ENCODE results near the gene RAP1A. TPM values are rescaled to one million over a fixed set of nuclear protein-coding genes. Genes with fewer than 3 reads are reported as not detected.

The RAP1A gene
- total RNA-seq, 1 experiment from 2014 or later: 13.2 TPM

- no peak for DNase-seq (ENCODE audit: extremely low read depth, low read depth)
Observed at GRCh38 chr1:111750856-111751255, 131.3 kb downstream of the RAP1A start.

DNA sequence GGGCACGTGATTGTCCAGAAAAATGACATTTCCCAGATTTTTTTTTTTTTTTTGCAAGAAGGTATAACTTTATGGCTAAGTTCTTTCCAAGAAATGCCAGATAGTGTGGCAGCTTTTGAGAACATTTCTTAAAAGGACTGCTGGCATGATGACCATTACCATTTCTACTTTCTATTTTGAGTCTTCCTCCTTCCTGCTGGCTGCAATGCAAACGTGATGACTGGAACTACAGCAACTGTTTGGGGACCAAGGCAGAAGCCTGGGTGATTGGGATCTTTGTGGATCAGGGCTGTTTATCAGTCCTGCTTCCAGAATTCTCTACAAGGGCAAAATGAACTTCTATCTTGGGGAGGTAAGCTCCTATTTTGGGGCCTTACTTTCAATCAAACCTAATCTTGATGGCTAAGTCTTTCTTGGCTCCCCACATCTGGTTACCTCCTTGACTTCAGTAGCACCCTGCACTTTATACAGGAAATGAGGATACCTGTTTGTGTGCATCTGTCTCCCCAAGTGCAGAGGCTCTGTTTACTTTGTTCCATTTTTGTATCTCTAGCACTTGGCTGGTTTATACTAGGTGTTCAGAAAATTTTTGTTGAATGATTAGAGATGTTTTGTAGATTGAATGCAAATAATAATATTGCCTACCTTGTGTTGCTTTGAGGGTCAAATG lies 132.5 kb downstream of the RAP1A start:
- DNase-seq (ENCODE audit: extremely low read depth, low read depth): no peak

DNA sequence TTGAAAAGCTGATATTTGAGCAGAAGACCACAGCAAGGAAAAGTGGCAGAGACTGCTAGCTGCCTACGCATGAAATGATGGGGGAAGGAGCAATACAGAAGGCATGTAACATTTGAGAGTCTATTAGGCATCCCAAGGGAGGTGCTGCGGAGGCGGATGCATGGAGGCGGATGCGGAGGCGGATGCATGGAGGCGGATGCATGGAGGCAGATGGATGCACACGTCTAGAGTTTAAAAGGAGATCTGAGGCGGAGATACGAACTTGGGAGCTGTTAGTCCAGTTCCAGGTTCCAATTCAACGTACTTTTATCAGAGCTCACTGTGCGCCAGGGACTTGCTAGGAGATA lies 135.4 kb downstream of the RAP1A start:
- DNase-seq (ENCODE audit: extremely low read depth, low read depth): peak; percentile 42

DNA sequence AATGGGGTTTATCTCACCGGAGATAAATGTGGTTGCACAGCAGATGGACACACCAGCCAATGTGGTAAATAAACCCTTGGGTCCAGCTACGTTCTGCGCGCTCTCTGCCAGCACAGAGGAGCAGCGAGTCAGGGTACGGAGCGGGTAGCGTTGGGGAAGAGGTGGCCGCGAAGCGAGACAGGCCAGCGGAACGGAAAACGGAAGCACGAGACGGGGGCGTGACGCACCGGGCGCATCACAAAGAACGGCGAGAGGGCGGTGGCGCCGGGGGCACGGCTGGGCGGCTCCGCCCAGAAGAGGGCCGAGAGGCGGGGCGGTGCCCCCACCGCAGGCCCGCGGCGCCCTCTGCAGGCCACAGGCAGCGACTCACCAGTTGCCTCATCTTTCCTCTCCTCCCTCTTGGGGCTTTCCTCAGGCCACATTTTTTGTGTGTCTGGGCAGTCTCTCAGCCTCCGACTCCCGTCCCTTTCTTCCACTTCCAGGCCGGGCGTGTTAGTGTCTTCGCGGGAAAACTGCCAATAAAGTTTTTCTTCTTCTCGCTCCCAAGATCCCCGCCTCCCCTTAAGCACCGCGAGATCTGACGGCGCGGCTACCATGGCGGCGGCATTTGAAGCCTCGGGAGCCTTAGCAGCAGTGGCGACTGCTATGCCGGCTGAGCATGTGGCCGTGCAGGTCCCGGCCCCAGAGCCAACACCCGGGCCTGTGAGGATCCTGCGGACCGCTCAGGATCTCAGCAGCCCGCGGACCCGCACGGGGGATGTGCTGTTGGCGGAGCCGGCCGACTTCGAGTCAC lies 135.9 kb downstream of the RAP1A start, which contains the start of gene DDX20:
DDX20 (plus strand) TSS at position 571 of the 793 bp plus-strand sequence; CDS start at position 595, 24 bp downstream.
- peak; percentile 90 for DNase-seq (ENCODE audit: extremely low read depth, low read depth)

GRCh38 chr1:111756124-111756513 lies 136.5 kb downstream of the RAP1A start:
- no peak for DNase-seq (ENCODE audit: extremely low read depth, low read depth)

DNA sequence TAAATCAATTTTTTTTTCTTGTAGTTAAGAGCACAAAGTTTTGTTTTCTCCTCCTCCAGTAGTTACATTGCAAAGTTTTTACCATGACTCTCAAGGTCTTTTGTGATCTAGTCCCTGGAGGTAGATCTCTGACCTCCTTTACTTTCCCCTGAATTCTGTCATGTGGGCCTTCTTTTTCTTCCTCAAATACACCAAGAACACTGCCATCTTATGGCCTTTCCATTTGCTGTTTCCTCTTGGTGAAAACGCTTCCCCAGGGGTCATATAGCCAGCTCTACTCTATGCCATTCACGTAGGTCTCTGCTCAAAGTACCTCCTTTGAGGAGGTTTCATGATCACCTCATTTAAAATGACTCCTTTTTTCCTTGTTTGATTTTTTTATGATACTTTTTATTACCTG lies 138.8 kb downstream of the RAP1A start:
- DNase-seq (ENCODE audit: extremely low read depth, low read depth): no peak

DNA sequence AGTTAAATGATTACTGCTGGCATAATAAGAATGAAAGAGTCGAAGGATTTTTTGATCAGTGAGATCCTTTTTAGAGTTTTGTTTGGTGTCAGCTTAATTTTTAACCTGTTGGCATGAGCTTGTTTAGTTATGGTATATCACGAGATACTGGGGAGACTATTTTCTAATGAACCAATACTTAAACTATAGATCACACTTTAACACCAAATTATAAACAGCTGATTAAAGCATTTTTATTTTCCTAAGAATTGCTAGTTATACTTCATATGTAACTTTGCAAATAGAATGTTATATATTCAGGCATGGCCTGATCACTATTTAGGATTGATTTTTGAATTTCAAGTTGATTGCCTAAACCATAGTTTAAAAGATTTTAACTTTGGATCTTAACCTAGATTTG lies 142.1 kb downstream of the RAP1A start:
- no peak for DNase-seq (ENCODE audit: extremely low read depth, low read depth)

- DNase-seq (ENCODE audit: extremely low read depth, low read depth): no peak
Observed at GRCh38 chr1:111762332-111762731, 142.7 kb downstream of the RAP1A start.

Small RNA genes lying within 50 kb of the gene (small RNA-seq; reads per million reads assigned to genes)
- gene INKA2 (0 to 0.02 reads per million in 2 experiments), gene RNU6-151P (0 reads per million in 2 experiments)

Other genes starting within 250 kb of the RAP1A start
- gene OVGP1, start 192.1 kb upstream of the RAP1A start, total RNA-seq (2014; rRNA removed; shearing (Covaris generic)): 0.87 and 2.0 TPM in 2 replicates
- gene WDR77, start 170.5 kb upstream of the RAP1A start, total RNA-seq (2014; rRNA removed; shearing (Covaris generic)): 19.9 and 21.8 TPM in 2 replicates
- 321 and 361 TPM in 2 replicates for gene ATP5PB, start 170.3 kb upstream of the RAP1A start, total RNA-seq (2014; rRNA removed; shearing (Covaris generic))
- 0.30 TPM in 1 of 2 replicates, not detected in the other for gene C1orf162, start 145.8 kb upstream of the RAP1A start, total RNA-seq (2014; rRNA removed; shearing (Covaris generic))
- not detected in 2 replicates for gene ADORA3, start 116.2 kb upstream of the RAP1A start, total RNA-seq (2014; rRNA removed; shearing (Covaris generic))
- not detected in 2 replicates for gene TMIGD3, start 116.2 kb upstream of the RAP1A start, total RNA-seq (2014; rRNA removed; shearing (Covaris generic))
- 0.67 and 1.6 TPM in 2 replicates for gene INKA2, start 119.6 kb downstream of the RAP1A start, total RNA-seq (2014; rRNA removed; shearing (Covaris generic))
- gene DDX20, start 136.1 kb downstream of the RAP1A start, total RNA-seq (2014; rRNA removed; shearing (Covaris generic)): 15.7 and 15.9 TPM in 2 replicates

Measured in NCI-H460 (cell line).